Gastrocnemius medialis (tissue), 4 donors: ENCODE data around the gene SPCS3.
"Not testable (repeated sequence)": the region's sequence is repeated elsewhere in the genome, so short reads cannot be mapped to it uniquely, and the experiment has no call there.

Experiments
- POLR2A ChIP-seq, 2 donors: fragments of 450-650 bp; IDR thresholded peaks; one replicate each; pipeline ENCODE4 v1.6.1; 2017; ENCODE audit warnings: antibody characterized with exemption in 2 of 2, mild to moderate bottlenecking in 2 of 2, moderate library complexity in 2 of 2
- TF ChIP-seq, protein P1 (sequence below), 5 experiments: fragments of 450-650 bp in 3 of 5; fragments of 200-600 bp in 2 of 5; sonication (generic) in 2 of 5; IDR thresholded peaks in 4 of 5; conservative IDR thresholded peaks in 1 of 5; 1 replicate in 4 of 5; 2 replicates in 1 of 5; pipeline ENCODE4 v1.5.1; 2016 to 2019; ENCODE audit warnings: antibody characterized with exemption in 5 of 5, mild to moderate bottlenecking in 3 of 5, moderate library complexity in 3 of 5

GRCh38 chr4:176346836-176347235, 27.1 kb downstream of the SPCS3 start:
- TF ChIP-seq, protein P1, sequence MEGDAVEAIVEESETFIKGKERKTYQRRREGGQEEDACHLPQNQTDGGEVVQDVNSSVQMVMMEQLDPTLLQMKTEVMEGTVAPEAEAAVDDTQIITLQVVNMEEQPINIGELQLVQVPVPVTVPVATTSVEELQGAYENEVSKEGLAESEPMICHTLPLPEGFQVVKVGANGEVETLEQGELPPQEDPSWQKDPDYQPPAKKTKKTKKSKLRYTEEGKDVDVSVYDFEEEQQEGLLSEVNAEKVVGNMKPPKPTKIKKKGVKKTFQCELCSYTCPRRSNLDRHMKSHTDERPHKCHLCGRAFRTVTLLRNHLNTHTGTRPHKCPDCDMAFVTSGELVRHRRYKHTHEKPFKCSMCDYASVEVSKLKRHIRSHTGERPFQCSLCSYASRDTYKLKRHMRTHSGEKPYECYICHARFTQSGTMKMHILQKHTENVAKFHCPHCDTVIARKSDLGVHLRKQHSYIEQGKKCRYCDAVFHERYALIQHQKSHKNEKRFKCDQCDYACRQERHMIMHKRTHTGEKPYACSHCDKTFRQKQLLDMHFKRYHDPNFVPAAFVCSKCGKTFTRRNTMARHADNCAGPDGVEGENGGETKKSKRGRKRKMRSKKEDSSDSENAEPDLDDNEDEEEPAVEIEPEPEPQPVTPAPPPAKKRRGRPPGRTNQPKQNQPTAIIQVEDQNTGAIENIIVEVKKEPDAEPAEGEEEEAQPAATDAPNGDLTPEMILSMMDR (IDR thresholded peaks at IDR 0.05 in 4 of 5, conservative IDR thresholded peaks at IDR 0.05 in 1 of 5), result not testable (repeated sequence)
- TF ChIP-seq POLR2A (IDR thresholded peaks at IDR 0.05), result not testable (repeated sequence)
